Erythroblast (primary cell): Measurements from ENCODE around the gene PRR29.

ENCODE experiments used
- GATA1 ChIP-seq: IDR thresholded peaks from 2 replicates; pipeline ENCODE4 v1.6.1; 2011; ENCODE audit warnings: low read depth, mild to moderate bottlenecking, control low read depth, low read length, moderate library complexity
- POLR2A ChIP-seq: IDR thresholded peaks from 2 replicates; pipeline ENCODE4 v1.6.1; 2011; ENCODE audit warnings: mild to moderate bottlenecking, low read length

- TF ChIP-seq POLR2A (no peak), GATA1 (no peak)
Measured at GRCh38 chr17:63949576-63950250, 48.4 kb upstream of the PRR29 start.
